HepG2 (cell line): ENCODE results near the gene KLRF2. TPM values are rescaled to one million over a fixed set of nuclear protein-coding genes. Genes with fewer than 3 reads are reported as not detected.

Experiments
- ATAC-seq: fragments of 200-7000 bp; cut with Tn5 transposase; 3 replicates; pipeline ENCODE4 v1.9.1; 2020; ENCODE audit warnings: mild to moderate bottlenecking, moderate library complexity
- BruUV-seq: library from RNA; stranded (reverse); fragments of 400-500 nt; replicated peaks from 2 replicates; lab custom pipeline; 2021; lab: Mats Ljungman, UMichigan
- CTCF ChIA-PET: fragments of 300-600 bp; formaldehyde crosslinking; extraction: SDS; loops from one replicate; lab custom pipeline; 2021; ENCODE audit warnings: low total read pairs, inconsistent platforms, low intra/inter-chr PET ratio; lab: Yijun Ruan, JAX
- POLR2A ChIA-PET: fragments of 350-600 bp; sonication (Branson Sonifier 250); formaldehyde crosslinking; loops from one replicate; lab custom pipeline; 2020; ENCODE audit warnings: antibody characterized with exemption, inconsistent platforms; lab: Yijun Ruan, JAX
- DNase-seq: peaks from one replicate; pipeline ENCODE4 v3.0.0-alpha.2; 2015; ENCODE audit warnings: low spot score
- FAIRE-seq: peaks from 3 replicates; lab custom pipeline; 2011; peaks lifted over from hg19 to GRCh38; lab: Jason Lieb, UNC
- H2AFZ ChIP-seq: one replicate; pipeline ENCODE4 v1.6.1; 2011; ENCODE audit warnings: low read length, inconsistent platforms
- H3K27ac ChIP-seq: fragments of 300-600 bp; 3 replicates; pipeline ENCODE4 v1.8.0; 2011; ENCODE audit warnings: mixed run types, mild to moderate bottlenecking, mixed read lengths, low read length, inconsistent platforms; ENCODE audit not compliant: insufficient read depth; ENCODE audit errors: extremely low read length
- H3K27me3 ChIP-seq, 2 experiments: fragments of 200-600 bp in 1 of 2; 2 replicates in 1 of 2; 3 replicates in 1 of 2; pipeline versions ENCODE4 v1.6.0 to v1.8.0; 2011; ENCODE audit warnings: low read length in 2 of 2, mild to moderate bottlenecking in 2 of 2, moderate library complexity in 2 of 2, inconsistent platforms in 1 of 2; ENCODE audit not compliant: insufficient read depth in 2 of 2, control insufficient read depth in 1 of 2
- H3K36me3 ChIP-seq, 2 experiments: fragments of 200-600 bp in 1 of 2; replicated peaks in 1 of 2; 2 replicates in 1 of 2; 3 replicates in 1 of 2; pipeline versions ENCODE4 v1.5.1 to v1.8.0; 2011; ENCODE audit warnings: low read length in 2 of 2, inconsistent platforms in 1 of 2; ENCODE audit not compliant: insufficient read depth in 2 of 2, control insufficient read depth in 1 of 2
- H3K4me1 ChIP-seq: 2 replicates; pipeline ENCODE4 v1.5.1; 2012; ENCODE audit warnings: low read length, inconsistent platforms; ENCODE audit not compliant: insufficient read depth
- H3K4me2 ChIP-seq: 2 replicates; pipeline ENCODE4 v1.6.0; 2011; ENCODE audit warnings: low read depth, low read length, inconsistent platforms
- H3K4me3 ChIP-seq, 3 experiments: fragments of 200-600 bp in 1 of 3; sonication (generic), shearing (Covaris generic) in 1 of 3; replicated peaks in 1 of 3; 2 replicates each; pipeline ENCODE4 v1.5.1; 2011 to 2016; ENCODE audit warnings: low read length in 3 of 3, inconsistent platforms in 2 of 3, low read depth in 2 of 3, mild to moderate bottlenecking in 2 of 3, control low read depth in 1 of 3, mixed read lengths in 1 of 3; ENCODE audit not compliant: insufficient read depth in 1 of 3
- H3K79me2 ChIP-seq: one replicate; pipeline ENCODE4 v1.6.1; 2011; ENCODE audit warnings: low read length, inconsistent platforms; ENCODE audit not compliant: insufficient read depth
- H3K9ac ChIP-seq: 2 replicates; pipeline ENCODE4 v1.6.0; 2011; ENCODE audit warnings: mild to moderate bottlenecking, low read depth, low read length, inconsistent platforms; ENCODE audit not compliant: insufficient read depth
- H3K9me3 ChIP-seq: 2 replicates; pipeline ENCODE4 v1.5.1; 2012; ENCODE audit warnings: mild to moderate bottlenecking, low read length
- H4K20me1 ChIP-seq: 2 replicates; pipeline ENCODE4 v1.6.0; 2011; ENCODE audit warnings: inconsistent platforms, mild to moderate bottlenecking, low read length, moderate library complexity; ENCODE audit not compliant: insufficient read depth
- AFF4 ChIP-seq: sonication (generic); formaldehyde crosslinking; IDR thresholded peaks from 2 replicates; pipeline ENCODE4 v1.4.0; 2020; ENCODE audit warnings: missing genetic modification reagents
- AHR ChIP-seq: IDR thresholded peaks from 2 replicates; pipeline ENCODE4 v1.6.1; 2018; ENCODE audit warnings: missing genetic modification reagents, missing compliant biosample characterization
- ARID2 ChIP-seq: sonication (generic); formaldehyde crosslinking; IDR thresholded peaks from 2 replicates; pipeline ENCODE4 v1.8.1; 2022; ENCODE audit warnings: mild to moderate bottlenecking, missing genetic modification reagents, borderline replicate concordance
- ATF7-NPFF ChIP-seq: sonication (generic); formaldehyde crosslinking; IDR thresholded peaks from 2 replicates; pipeline ENCODE4 v1.8.1; 2023; ENCODE audit warnings: mild to moderate bottlenecking, low read depth, missing genetic modification reagents, moderate library complexity
- EED ChIP-seq: sonication (generic); formaldehyde crosslinking; IDR thresholded peaks from 2 replicates; pipeline ENCODE4 v1.5.0; 2020; ENCODE audit warnings: mild to moderate bottlenecking, missing genetic modification reagents
- HBP1 ChIP-seq: IDR thresholded peaks from 2 replicates; pipeline ENCODE4 v1.6.1; 2016; ENCODE audit warnings: low read depth, control low read depth
- HOMEZ ChIP-seq: IDR thresholded peaks from 2 replicates; pipeline ENCODE4 v1.6.1; 2016; ENCODE audit warnings: low read depth
- IRF9 ChIP-seq: sonication (generic); formaldehyde crosslinking; IDR thresholded peaks from 2 replicates; pipeline ENCODE4 v1.8.0; 2022; ENCODE audit warnings: missing genetic modification reagents, mild to moderate bottlenecking, borderline replicate concordance
- KDM1A ChIP-seq: IDR thresholded peaks from 2 replicates; pipeline ENCODE4 v1.6.1; 2016; ENCODE audit warnings: missing compliant biosample characterization
- KLF16 ChIP-seq, 2 experiments: sonication (generic) in 1 of 2; formaldehyde crosslinking in 1 of 2; IDR thresholded peaks; 2 replicates each; pipeline versions ENCODE4 v1.6.1 to v1.8.0; 2016 to 2023; ENCODE audit warnings: missing genetic modification reagents in 2 of 2, missing compliant biosample characterization in 1 of 2
- NCOA2 ChIP-seq: sonication (generic); formaldehyde crosslinking; IDR thresholded peaks from 2 replicates; pipeline ENCODE4 v1.8.0; 2022; ENCODE audit warnings: inconsistent platforms
- NR0B2 ChIP-seq: sonication (generic); formaldehyde crosslinking; IDR thresholded peaks from 2 replicates; pipeline ENCODE4 v1.4.0; 2020; ENCODE audit warnings: mild to moderate bottlenecking, missing genetic modification reagents
- TAF1 ChIP-seq: sonication (generic); formaldehyde crosslinking; IDR thresholded peaks from 2 replicates; pipeline ENCODE4 v1.4.0; 2020; ENCODE audit warnings: missing genetic modification reagents
- ZBTB49 ChIP-seq: sonication (generic); formaldehyde crosslinking; IDR thresholded peaks from 2 replicates; pipeline ENCODE4 v1.4.0; 2020; ENCODE audit warnings: missing genetic modification reagents, borderline replicate concordance
- ZNF644 ChIP-seq: IDR thresholded peaks from 2 replicates; pipeline ENCODE4 v1.6.1; 2016; ENCODE audit warnings: low read depth
- WGBS: methylation state at CpG from one replicate; pipeline ENCODE4 v1.1.6; 2017; ENCODE audit warnings: low lambda C conversion rate; 5-methylcytosine and 5-hydroxymethylcytosine counted together
- in situ Hi-C: cut with HindIII; loops from 2 replicates; pipeline ENCODE4 v1.10.0; 2017; ENCODE audit warnings: low pct_unique_long_range_greater_than_20kb; ENCODE audit not compliant: extremely low pct_ligation_motif_present
- intact Hi-C: fragments of 100-400 bp; cut with micrococcal nuclease; formaldehyde crosslinking; loops from one replicate; pipeline ENCODE4 v1.10.0; 2022; ENCODE audit not compliant: unreplicated experiment
- polyA plus RNA-seq, 8 experiments: library from polyadenylated mRNA; depleted of rRNA in 3 of 8; stranded (reverse) in 7 of 8; unstranded in 1 of 8; fragments of >200 nt; fragmentation: Illumina TruSeq in 4 of 8; extraction: Trizol in 4 of 8; gene quantifications; 2 replicates each; pipeline versions ENCODE4 v1.2.1 to v1.2.3, GENCODE V29; 2011 to 2016; ENCODE audit warnings: low read depth in 4 of 8, missing spikeins in 1 of 8, mixed read lengths in 1 of 8; ENCODE audit not compliant: insufficient read depth in 1 of 8
- total RNA-seq, 5 experiments: library from RNA; depleted of rRNA; stranded (reverse); fragments of >200 nt; fragmentation: Illumina TruSeq; extraction: Trizol; gene quantifications; 2 replicates each; pipeline ENCODE4 v1.2.3, GENCODE V29; 2016; ENCODE audit warnings: low read depth in 1 of 5

KLRF2 gene
- total and polyA plus RNA-seq, 2 of the 13 experiments (the other 11 are each of a cell fraction or from before 2014, with no cell fraction given): not detected

DNA sequence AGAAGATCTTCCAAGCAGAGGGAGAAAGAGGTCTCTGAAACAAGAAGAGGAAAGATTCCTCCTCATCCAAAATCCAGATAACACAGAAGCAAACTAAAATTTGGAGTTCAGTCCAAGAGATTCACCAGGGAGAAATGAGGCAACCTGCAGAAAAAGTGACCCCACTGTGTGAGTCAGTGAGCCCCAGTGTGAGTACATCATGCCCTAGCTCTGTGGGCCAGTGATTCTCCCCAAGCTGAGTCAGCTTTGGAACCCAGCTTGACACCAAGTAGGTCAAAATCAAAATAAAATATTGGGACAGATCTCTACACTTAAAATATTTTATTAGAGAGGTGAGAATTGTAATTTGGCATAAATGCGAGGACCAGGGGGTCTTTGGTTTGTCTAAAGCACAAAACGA lies 29.4 kb upstream of the KLRF2 start:
- Histone ChIP-seq H3K27me3 (0 out of 5 replicates have a peak, but pooled peaks cover 0 to 4% of the 10 kb centered on the region in 2 experiments), H3K36me3 (no peaks in the 10 kb centered on the region), H3K4me2 (no peak overlapping the region), H3K4me1 (no peaks in the 10 kb centered on the region), H3K4me3 (no peak overlapping the region), H3K9ac (no peak overlapping the region), H3K79me2 (no peaks in the 10 kb centered on the region), H2AFZ (no peak overlapping the region), H4K20me1 (no peaks in the 10 kb centered on the region), H3K9me3 (no peaks in the 10 kb centered on the region), H3K27ac (no peak overlapping the region)
- DNase-seq (no peak), FAIRE-seq (no peak), ATAC-seq (no peak)
- intact Hi-C loops: no loop called here
- 0% methylated on average over 2 of the region's 2 CpGs for WGBS
- in situ Hi-C loops: no loop called here
- CTCF ChIA-PET: no interaction called here
- POLR2A ChIA-PET: no interaction called here
- BruUV-seq: no TSS peak
- no peak for TF ChIP-seq TAF1 (CRISPR knock-in tag)
- TF ChIP-seq ATF7-NPFF (CRISPR knock-in tag): no peak
- TF ChIP-seq ZNF644 (CRISPR knock-in tag): no peak
- TF ChIP-seq ZBTB49: no peak
- no peak for TF ChIP-seq HOMEZ
- TF ChIP-seq NR0B2 (CRISPR knock-in tag): no peak
- no peak for TF ChIP-seq NCOA2 (CRISPR knock-in tag)
- TF ChIP-seq KLF16 (CRISPR knock-in tag; IDR thresholded peaks at IDR 0.05): no peak
- TF ChIP-seq AFF4 (CRISPR knock-in tag): no peak
- TF ChIP-seq HBP1 (CRISPR knock-in tag): no peak
- TF ChIP-seq IRF9 (CRISPR knock-in tag): no peak
- TF ChIP-seq AHR (CRISPR knock-in tag): no peak
- no peak for TF ChIP-seq EED (CRISPR knock-in tag)
- no peak for TF ChIP-seq ARID2 (CRISPR knock-in tag)
- no peak for TF ChIP-seq KDM1A (CRISPR knock-in tag)
